Activated T-cell treated with anti-CD3 and anti-CD28 coated beads, Interleukin-2, amount 50 U/mL, for 24 hours (primary cell): ENCODE results near the gene NEK7.
"Not testable (repeated sequence)": the region's sequence is repeated elsewhere in the genome, so short reads cannot be mapped to it uniquely, and the experiment has no call there.

Experiments used
- DNase-seq: peaks from one replicate; pipeline ENCODE4 v3.0.0-alpha.2; 2020
- H3K27ac Mint-ChIP-seq: 2 replicates; pipeline ENCODE4 v1.8.0; 2020; ENCODE audit warnings: mild to moderate bottlenecking, mixed read lengths
- H3K27me3 Mint-ChIP-seq: 2 replicates; pipeline ENCODE4 v1.8.0; 2020; ENCODE audit warnings: mixed read lengths
- H3K36me3 Mint-ChIP-seq: 2 replicates; pipeline ENCODE4 v1.8.0; 2020; ENCODE audit warnings: low read depth, mixed read lengths
- H3K4me1 Mint-ChIP-seq: 2 replicates; pipeline ENCODE4 v1.8.0; 2020; ENCODE audit warnings: low read depth, mixed read lengths
- H3K4me3 Mint-ChIP-seq: 2 replicates; pipeline ENCODE4 v1.8.0; 2020; ENCODE audit warnings: mild to moderate bottlenecking, moderate library complexity, mixed read lengths
- H3K9me3 Mint-ChIP-seq: 2 replicates; pipeline ENCODE4 v1.8.0; 2020; ENCODE audit warnings: mixed read lengths

The NEK7 gene

DNA sequence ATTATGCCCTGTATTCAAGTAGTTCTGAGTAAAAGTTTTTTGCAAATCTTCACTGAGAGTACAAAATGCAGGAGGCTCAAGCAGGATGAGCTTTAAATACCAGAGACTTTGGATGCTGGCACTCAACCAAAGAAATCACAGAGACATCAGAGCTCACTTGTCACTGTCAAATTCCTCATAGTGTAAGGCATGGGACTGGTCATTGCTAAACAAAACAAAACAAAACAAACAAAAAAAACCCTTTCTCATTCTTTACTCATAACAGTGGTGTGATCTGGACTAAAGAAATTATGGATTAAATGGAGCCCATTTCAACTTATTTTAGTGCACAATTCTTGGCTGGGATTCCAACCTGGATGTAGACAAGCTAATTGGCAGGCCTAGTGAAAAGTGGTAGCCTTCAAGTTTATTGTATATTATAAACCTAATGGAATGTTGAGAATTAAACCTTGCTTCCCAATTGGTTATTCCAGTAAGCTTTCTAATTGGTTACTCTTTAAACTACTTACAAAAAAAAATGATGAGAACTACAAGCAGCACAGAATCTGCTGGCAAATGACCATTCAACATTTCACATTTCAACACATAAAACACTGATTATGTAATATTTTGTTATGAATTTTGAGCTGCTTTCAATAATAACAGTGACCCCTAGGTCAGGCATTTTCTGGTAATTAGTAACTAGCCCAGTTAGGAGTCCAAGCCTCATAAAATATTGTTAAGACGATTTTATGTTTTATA, 30.6 kb upstream of the NEK7 start:
- Mint-ChIP-seq H3K9me3 (no peaks in the 10 kb centered on the region), H3K27me3 (peaks cover 2% of the 10 kb centered on the region), H3K4me3 (no peak overlapping the region), H3K4me1 (peaks cover 17% of the 10 kb centered on the region), H3K27ac (no peak overlapping the region), H3K36me3 (no peaks in the 10 kb centered on the region)
- DNase-seq: no peak

DNA sequence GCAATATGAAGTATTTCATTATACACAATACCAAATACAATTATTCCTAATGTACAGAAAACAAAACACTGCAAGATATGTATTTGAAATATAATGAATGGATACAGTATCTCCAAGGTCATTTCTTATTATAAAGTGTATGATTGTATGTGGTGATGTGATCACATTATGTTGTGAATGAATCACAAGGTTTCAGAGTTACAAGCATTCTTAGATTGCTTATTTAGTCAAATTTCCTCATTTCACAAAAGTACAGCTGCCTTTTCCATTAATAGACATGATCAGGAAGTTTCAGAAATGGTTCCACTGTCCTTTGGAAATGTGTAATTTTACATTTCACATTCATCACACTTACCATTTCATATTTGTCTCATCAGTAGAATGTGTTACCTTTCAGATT, 28.3 kb upstream of the NEK7 start:
- Mint-ChIP-seq H3K4me3 (no peak overlapping the region), H3K27me3 (peaks cover 2% of the 10 kb centered on the region), H3K27ac (peak overlapping the region; percentile 65), H3K4me1 (peaks cover 21% of the 10 kb centered on the region), H3K9me3 (peaks cover under 1% of the 10 kb centered on the region), H3K36me3 (no peaks in the 10 kb centered on the region)
- DNase-seq: no peak

DNA sequence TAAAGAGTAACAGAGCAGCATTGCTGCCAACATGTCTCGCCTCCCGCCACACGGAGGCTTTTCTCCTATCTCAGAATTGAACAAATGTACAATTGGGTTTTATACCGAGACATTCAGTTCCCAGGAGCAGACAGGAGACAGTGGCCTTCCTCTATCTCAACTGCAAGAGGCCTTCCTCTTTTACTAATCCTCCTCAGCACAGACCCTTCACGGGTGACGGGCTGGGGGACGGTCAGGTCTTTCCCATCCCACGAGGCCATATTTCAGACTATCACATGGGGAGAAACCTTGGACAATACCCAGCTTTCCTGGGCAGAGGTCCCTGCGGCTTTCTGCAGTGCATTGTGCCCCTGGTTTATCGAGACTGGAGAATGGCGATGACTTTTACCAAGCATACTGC, 26.7 kb upstream of the NEK7 start:
- not testable (repeated sequence) for H3K27me3 Mint-ChIP-seq, DNase-seq, H3K36me3 Mint-ChIP-seq, H3K27ac Mint-ChIP-seq, H3K4me3 Mint-ChIP-seq
- H3K4me1 Mint-ChIP-seq: peaks cover 26% of the 10 kb centered on the region
- H3K9me3 Mint-ChIP-seq: peaks cover 12% of the 10 kb centered on the region

DNA sequence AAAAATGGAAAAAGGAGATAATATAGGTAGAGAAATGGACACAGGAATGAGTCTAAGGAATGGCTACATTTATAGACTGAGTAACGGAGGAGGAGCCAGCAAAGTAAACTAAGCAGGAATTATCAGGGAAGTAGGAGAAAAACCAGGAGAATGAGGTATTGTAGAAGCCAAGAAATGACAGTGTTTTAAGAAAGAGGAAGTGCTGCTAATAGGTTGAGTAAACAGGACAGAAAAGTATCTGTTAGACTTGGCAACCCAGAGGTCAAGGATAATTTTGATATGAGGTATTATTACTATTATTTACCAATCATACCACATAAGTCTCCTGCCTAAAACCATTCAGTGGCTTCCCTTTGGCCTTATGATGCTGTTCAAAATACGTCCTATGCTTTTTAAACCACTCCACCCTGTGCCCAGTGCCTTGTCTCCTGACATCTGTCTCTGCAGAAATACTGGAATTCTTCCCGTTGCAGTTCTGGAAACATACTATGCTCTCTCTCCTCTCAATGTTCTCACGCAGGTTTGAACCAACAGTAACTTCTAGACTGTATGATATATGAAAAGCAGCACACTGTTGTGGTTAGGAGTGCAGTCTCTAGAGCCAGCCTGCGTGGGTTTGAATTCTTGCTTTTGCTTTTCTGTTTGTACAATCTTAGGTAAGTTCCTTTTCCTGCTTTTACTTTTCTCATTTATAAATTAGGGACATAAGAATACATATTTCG, 24.6 kb upstream of the NEK7 start:
- peaks cover 17% of the 10 kb centered on the region for H3K9me3 Mint-ChIP-seq
- peaks cover 26% of the 10 kb centered on the region for H3K4me1 Mint-ChIP-seq
- H3K27ac Mint-ChIP-seq: no peak overlapping the region
- no peaks in the 10 kb centered on the region for H3K27me3 Mint-ChIP-seq
- no peaks in the 10 kb centered on the region for H3K36me3 Mint-ChIP-seq
- no peak overlapping the region for H3K4me3 Mint-ChIP-seq
- DNase-seq: no peak

DNA sequence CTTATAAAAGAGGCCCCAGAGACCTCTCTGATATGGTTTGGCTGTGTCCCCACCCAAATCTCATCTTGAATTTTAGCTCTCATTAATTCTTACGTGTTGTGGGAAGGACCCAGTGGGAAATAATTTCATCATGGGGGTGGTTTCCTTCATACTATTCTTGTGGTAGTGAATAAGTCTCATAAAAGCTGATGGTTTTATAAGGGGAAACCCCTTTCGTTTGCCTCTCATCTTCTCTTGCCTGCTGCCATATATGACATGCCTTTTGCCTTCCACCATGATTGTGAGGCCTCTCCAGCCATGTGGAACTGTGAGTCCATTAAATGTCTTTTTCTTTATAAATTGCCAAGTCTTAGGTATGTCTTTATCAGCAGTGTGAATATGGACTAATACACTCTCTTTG, 22.5 kb upstream of the NEK7 start:
- Mint-ChIP-seq H3K36me3 (no peaks in the 10 kb centered on the region), H3K27ac (no peak overlapping the region), H3K27me3 (no peaks in the 10 kb centered on the region), H3K9me3 (peaks cover 18% of the 10 kb centered on the region), H3K4me3 (no peak overlapping the region), H3K4me1 (peaks cover 11% of the 10 kb centered on the region)
- DNase-seq: no peak

DNA sequence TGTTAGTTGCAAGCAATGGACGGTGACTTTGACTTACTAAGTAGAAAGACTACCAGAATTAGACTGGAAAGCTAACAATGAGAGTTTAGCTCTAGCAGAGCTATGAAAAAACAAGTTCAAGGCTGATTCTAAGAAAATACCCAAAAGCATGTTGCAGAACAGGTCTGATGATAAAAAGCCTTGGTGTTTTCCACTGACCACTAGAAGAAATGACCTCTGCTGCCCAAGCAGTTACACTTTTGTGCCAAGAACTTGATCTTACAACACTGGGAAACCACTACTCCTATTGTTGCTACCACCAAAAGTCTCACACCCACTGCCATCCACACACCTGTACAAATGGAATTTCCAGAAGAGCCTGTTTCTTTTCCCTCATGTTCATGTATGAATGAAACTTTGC, 21.4 kb upstream of the NEK7 start:
- H3K27ac Mint-ChIP-seq: no peak overlapping the region
- DNase-seq: no peak
- H3K4me3 Mint-ChIP-seq: no peak overlapping the region

DNA sequence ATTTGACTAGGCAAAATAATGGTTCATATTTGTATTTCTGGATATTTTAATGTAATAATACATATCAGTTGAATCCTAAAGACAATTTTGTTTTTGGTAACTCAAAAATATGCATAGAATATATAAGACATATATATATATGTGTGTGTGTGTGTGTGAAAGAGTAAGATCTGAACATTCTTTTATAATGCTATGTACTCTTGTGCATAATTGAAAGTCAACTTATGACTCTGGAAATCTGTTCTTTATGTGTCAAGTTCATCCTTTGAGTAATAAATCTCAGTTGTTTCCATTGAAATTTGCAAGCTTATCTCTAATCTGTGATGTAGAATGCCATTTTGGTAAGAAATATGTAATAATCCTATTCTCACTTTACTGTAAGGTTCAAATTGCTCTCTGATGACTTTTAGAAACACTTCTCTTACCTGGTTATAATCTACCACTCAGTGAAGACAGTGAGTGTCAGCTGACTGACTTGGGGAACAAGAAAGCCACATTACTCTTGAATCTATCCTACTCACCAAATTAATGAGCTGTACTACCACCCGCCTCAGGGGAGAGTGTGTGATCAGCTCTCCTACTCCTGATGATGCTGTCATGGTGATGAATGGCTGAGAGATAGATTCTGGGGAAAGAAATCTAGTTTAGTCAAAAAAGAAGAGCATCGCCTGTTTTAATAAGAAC, 15.0 kb upstream of the NEK7 start:
- no peaks in the 10 kb centered on the region for H3K27me3 Mint-ChIP-seq
- peaks cover 5% of the 10 kb centered on the region for H3K9me3 Mint-ChIP-seq
- H3K4me3 Mint-ChIP-seq: no peak overlapping the region
- H3K4me1 Mint-ChIP-seq: peaks cover 10% of the 10 kb centered on the region
- DNase-seq: no peak
- no peaks in the 10 kb centered on the region for H3K36me3 Mint-ChIP-seq
- H3K27ac Mint-ChIP-seq: peak overlapping the region; percentile 38

More for the DNA sequence above, 21.4 kb upstream of the NEK7 start:
- Mint-ChIP-seq H3K9me3 (peaks cover 22% of the 10 kb centered on the region), H3K27me3 (no peaks in the 10 kb centered on the region), H3K4me1 (peaks cover 10% of the 10 kb centered on the region), H3K36me3 (no peaks in the 10 kb centered on the region)

DNA sequence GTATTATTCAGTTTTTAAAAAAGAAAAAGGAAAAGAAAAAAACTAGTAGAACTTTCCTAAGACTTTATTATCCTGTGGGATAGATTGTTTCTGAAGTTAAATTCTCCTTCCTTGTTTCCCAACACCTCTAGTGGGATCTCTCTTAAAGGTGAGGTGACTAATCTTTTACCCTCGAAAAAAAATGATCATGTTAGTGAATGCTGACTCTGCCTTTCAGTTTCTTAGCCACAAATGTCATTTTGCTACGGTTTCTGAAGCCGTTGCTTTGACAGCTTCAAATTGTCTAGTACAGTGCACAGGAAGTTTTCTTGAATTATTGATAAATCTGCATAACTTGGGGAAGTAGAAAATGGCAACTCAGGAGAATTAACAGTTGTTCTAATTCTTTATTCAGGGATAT, 13.0 kb upstream of the NEK7 start:
- peaks cover 10% of the 10 kb centered on the region for H3K4me1 Mint-ChIP-seq
- no peaks in the 10 kb centered on the region for H3K27me3 Mint-ChIP-seq
- peaks cover 5% of the 10 kb centered on the region for H3K9me3 Mint-ChIP-seq

DNA sequence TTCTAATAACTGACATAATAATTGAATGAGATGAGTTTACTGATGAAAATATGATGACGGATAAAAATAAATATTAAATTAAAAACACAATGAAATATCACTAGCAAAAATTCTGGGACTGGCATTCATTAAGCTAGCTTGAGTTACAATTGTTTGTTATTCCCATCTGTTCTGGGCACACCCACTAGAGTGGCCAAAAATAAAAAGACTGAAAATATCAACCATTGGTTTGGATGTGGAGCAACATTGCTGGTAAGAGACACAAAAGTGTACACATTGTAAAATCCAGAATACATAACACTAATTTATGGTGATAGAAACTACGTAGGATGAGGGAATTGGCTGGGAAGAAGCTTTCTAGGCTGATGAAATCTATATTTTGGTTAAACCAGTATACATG, 9.6 kb upstream of the NEK7 start:
- H3K9me3 Mint-ChIP-seq: no peaks in the 10 kb centered on the region
- no peaks in the 10 kb centered on the region for H3K27me3 Mint-ChIP-seq
- no peaks in the 10 kb centered on the region for H3K36me3 Mint-ChIP-seq
- H3K27ac Mint-ChIP-seq: no peak overlapping the region
- no peak overlapping the region for H3K4me3 Mint-ChIP-seq
- no peak for DNase-seq
- H3K4me1 Mint-ChIP-seq: peaks cover 6% of the 10 kb centered on the region

More for the DNA sequence above, 13.0 kb upstream of the NEK7 start:
- Mint-ChIP-seq H3K27ac (no peak overlapping the region), H3K4me3 (no peak overlapping the region), H3K36me3 (no peaks in the 10 kb centered on the region)
- no peak for DNase-seq

DNA sequence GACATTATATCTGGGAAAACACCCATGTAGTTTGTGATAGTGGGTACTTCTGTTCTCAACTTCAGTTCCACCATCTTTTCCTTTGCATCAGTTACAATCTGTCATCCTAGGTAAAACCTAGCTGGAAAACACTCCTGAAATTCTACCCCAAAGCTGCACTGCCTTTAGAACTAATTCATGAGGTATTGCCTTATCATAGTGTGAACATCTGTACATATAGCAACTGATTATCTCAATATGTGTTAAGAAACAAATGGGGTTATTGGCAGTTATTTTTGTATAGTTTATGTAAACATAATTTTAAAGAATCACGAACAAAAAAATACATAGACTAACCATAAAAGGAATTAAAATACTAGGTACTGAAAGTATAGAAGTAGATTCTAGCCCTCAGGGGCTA, 6.4 kb upstream of the NEK7 start:
- no peaks in the 10 kb centered on the region for H3K36me3 Mint-ChIP-seq
- H3K27ac Mint-ChIP-seq: no peak overlapping the region
- no peak overlapping the region for H3K4me3 Mint-ChIP-seq
- no peaks in the 10 kb centered on the region for H3K27me3 Mint-ChIP-seq
- no peaks in the 10 kb centered on the region for H3K4me1 Mint-ChIP-seq
- H3K9me3 Mint-ChIP-seq: no peaks in the 10 kb centered on the region
- DNase-seq: no peak

DNA sequence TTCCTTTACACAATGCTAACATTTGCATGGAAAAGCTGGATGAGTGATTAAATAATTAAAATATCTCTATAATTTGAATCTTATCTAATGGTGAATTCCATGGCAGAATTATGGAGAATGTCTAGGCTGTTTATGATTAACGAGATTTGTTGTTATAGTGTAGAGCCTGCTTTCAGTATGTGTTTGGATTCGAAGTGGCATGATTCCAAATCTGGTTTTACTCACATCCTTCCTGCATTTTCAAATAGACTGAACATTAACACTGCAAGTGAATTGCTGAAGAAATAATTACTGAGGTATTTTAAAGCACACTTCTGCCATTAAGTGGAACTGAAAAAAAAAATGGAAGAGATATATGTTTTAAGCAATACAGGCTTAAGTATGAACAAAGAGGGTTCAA, 5.1 kb upstream of the NEK7 start:
- no peak for DNase-seq
- H3K9me3 Mint-ChIP-seq: no peaks in the 10 kb centered on the region
- H3K4me1 Mint-ChIP-seq: peaks cover 6% of the 10 kb centered on the region
- peaks cover 2% of the 10 kb centered on the region for H3K36me3 Mint-ChIP-seq
- H3K27me3 Mint-ChIP-seq: no peaks in the 10 kb centered on the region
- no peak overlapping the region for H3K4me3 Mint-ChIP-seq
- H3K27ac Mint-ChIP-seq: no peak overlapping the region

DNA sequence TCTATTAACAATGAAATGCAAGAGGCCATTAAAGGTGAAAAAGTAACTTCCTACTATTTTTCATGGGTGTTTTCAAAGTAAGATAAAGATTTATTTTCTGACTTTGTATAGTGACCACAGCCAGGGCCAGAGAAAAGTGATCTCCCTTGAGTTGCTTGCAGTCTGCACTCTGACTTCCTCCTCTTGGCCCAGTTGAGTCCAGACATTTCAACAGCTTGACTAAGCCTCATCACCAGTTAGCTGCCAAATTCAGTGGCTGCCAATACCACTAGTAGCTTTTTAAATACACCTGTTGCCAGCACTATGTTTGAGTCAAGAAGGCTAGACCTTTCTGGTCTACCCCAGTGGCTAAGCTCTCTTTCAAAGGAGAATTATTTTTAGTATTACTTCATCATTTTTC, 3.7 kb upstream of the NEK7 start:
- H3K36me3 Mint-ChIP-seq: peaks cover 10% of the 10 kb centered on the region
- H3K27me3 Mint-ChIP-seq: no peaks in the 10 kb centered on the region
- no peak overlapping the region for H3K4me3 Mint-ChIP-seq
- no peaks in the 10 kb centered on the region for H3K9me3 Mint-ChIP-seq
- H3K4me1 Mint-ChIP-seq: peaks cover 6% of the 10 kb centered on the region
- H3K27ac Mint-ChIP-seq: no peak overlapping the region
- DNase-seq: no peak

DNA sequence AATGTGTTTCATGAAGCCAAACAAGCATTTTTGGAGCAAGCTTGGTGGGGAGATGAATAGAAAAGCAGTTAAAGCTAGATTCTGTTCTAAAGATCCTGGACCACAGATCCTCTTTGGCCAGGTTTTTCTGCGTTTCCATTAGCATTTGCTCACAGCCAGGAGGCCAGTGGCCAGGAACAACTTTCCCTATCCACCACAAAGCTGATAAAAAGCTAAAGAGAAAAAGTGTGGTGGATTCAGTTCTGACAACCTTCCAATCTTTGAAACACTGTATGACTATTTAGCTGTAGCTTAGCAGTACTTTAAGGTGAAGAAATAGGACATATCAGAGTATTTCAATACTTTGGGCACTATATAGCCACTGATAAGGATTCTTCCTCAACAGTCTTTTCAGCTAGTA, 3.0 kb upstream of the NEK7 start:
- H3K4me3 Mint-ChIP-seq: no peak overlapping the region

DNA sequence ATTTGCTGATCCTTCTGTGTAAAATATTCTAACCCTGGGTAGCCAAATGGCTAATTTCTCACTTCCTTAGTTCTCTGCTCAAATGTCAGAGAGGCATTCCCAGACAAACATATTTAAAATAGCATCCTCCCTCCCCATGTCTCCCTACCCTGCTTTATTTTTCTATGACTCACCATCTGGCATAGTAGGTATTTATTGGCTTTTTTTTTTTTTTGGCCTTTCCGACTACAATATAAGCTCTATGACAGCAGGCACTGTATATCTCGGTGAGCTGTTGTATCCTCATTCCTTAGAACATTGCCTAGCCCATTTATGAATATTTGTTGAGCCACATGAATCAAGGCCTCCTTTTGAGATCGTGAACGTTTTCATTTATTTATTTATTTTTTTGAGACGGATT, 1.5 kb upstream of the NEK7 start:
- peaks cover 15% of the 10 kb centered on the region for H3K4me1 Mint-ChIP-seq
- H3K27me3 Mint-ChIP-seq: no peaks in the 10 kb centered on the region
- peaks cover 15% of the 10 kb centered on the region for H3K36me3 Mint-ChIP-seq
- no peak overlapping the region for H3K27ac Mint-ChIP-seq
- no peak for DNase-seq
- H3K9me3 Mint-ChIP-seq: no peaks in the 10 kb centered on the region
- H3K4me3 Mint-ChIP-seq: no peak overlapping the region

More for the DNA sequence above, 3.0 kb upstream of the NEK7 start:
- no peak for DNase-seq
- Mint-ChIP-seq H3K4me1 (peaks cover 6% of the 10 kb centered on the region), H3K9me3 (no peaks in the 10 kb centered on the region), H3K36me3 (peaks cover 14% of the 10 kb centered on the region), H3K27ac (no peak overlapping the region), H3K27me3 (no peaks in the 10 kb centered on the region)
